NT2/D1 (cell line): ENCODE measurements around the gene USF1.

ENCODE experiments used
- YY1 ChIP-seq: IDR thresholded peaks from 2 replicates; pipeline ENCODE4 v1.6.1; 2011; ENCODE audit not compliant: insufficient read length, insufficient read depth
- ZNF274 ChIP-seq: IDR thresholded peaks from 2 replicates; pipeline ENCODE4 v1.6.1; 2011; ENCODE audit warnings: mild to moderate bottlenecking, low read depth, low read length

DNA sequence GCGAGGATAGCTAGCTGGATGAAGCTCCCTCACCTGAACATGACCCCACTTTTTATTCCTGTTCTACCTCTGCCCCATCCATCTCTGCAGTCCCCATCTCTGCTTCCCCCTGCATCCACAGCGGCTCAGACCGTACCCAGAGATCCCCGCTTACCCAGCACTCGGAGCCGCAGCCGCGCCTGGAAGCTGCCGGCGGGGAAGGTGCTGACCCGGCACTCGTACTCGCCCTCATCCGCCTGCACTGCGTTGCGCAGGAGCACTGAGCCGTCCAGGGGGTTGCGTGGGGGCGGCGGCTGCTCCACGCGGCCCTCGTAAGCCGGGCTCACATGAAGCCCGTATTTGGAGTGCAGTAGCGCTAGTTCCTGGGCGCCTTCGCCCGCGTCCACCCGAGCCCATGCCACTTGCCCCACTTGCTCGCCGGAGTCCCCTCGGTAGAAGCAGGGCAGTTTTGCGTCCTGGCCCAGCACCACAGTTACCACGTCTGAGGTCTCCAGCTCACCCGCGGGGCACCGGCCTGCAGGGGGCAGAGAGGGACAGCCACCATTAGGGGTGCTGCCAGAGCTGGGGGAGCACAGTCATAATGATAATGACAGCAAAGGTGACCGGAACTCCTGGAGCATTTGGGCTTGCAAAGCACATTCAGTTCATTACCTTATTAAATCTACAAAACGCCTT lies 33.8 kb upstream of the USF1 start:
- no peak for TF ChIP-seq ZNF274
- no peak for TF ChIP-seq YY1
